Breast epithelium (tissue), 3 donors: Measurements from ENCODE around the gene MICAL3.

Experiments
- POLR2AphosphoS5 ChIP-seq, 3 donors: sonication (generic); formaldehyde crosslinking; IDR thresholded peaks; one replicate each; pipeline ENCODE4 v1.6.1; 2017; ENCODE audit warnings: antibody characterized with exemption in 3 of 3
- TF ChIP-seq, protein P1 (sequence below), 3 donors: fragments of 450-650 bp; IDR thresholded peaks; one replicate each; pipeline ENCODE4 v1.5.1; 2016 to 2017; ENCODE audit warnings: antibody characterized with exemption in 3 of 3, mild to moderate bottlenecking in 3 of 3, moderate library complexity in 3 of 3

DNA sequence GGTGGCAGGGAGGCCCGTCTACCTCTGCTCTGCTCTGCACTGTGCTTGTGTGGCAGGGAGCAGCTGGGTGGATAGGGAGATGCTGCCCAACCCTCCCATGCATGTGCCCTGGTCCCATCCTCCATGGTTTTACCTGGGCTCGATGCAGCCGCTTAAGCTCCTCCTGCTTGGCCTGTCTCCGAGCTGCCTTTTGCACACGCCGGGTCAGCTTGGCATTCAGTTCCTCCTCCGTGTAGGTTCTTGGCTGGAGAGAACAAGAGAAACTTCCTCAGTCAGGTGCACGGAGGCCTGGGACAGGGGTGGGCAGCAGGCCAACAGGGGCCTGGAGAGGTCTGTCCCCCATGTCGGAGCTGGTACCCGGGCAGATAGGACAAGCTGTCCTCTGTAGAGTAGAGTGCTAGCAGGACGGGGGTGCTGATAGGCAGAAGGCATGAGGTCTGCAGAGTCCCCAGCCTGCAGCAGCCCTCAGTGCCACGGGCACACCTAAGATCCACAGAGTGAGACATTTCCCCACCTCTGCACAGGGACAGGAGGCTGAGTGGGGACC lies 213.7 kb downstream of the MICAL3 start:
- TF ChIP-seq, protein P1, sequence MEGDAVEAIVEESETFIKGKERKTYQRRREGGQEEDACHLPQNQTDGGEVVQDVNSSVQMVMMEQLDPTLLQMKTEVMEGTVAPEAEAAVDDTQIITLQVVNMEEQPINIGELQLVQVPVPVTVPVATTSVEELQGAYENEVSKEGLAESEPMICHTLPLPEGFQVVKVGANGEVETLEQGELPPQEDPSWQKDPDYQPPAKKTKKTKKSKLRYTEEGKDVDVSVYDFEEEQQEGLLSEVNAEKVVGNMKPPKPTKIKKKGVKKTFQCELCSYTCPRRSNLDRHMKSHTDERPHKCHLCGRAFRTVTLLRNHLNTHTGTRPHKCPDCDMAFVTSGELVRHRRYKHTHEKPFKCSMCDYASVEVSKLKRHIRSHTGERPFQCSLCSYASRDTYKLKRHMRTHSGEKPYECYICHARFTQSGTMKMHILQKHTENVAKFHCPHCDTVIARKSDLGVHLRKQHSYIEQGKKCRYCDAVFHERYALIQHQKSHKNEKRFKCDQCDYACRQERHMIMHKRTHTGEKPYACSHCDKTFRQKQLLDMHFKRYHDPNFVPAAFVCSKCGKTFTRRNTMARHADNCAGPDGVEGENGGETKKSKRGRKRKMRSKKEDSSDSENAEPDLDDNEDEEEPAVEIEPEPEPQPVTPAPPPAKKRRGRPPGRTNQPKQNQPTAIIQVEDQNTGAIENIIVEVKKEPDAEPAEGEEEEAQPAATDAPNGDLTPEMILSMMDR (IDR thresholded peaks at IDR 0.05) = no peak
- no peak for TF ChIP-seq POLR2AphosphoS5 (IDR thresholded peaks at IDR 0.05)
